GM20000 (cell line): ENCODE measurements around the gene KRT16.
"Not testable (repeated sequence)": the region's sequence is repeated elsewhere in the genome, so short reads cannot be mapped to it uniquely, and the experiment has no call there.

Source experiments
- DNase-seq: peaks from one replicate; pipeline ENCODE4 v3.0.0; 2012; ENCODE audit warnings: low spot score
- CTCF ChIP-seq: IDR thresholded peaks from 2 replicates; pipeline ENCODE4 v1.5.1; 2012; ENCODE audit warnings: mild to moderate bottlenecking, control low read depth; ENCODE audit errors: extremely low read depth, missing control alignments

The KRT16 gene

GRCh38 chr17:41627316-41628072, 14.9 kb upstream of the KRT16 start:
- no peak for TF ChIP-seq CTCF

GRCh38 chr17:41626914-41627295, 14.3 kb upstream of the KRT16 start:
- DNase-seq = not testable (repeated sequence)

More at GRCh38 chr17:41627316-41628072, 14.9 kb upstream of the KRT16 start:
- no peak for DNase-seq

GRCh38 chr17:41626028-41626913, 13.7 kb upstream of the KRT16 start:
- not testable (repeated sequence) for DNase-seq

- DNase-seq = no peak
- no peak for TF ChIP-seq CTCF
Measured at GRCh38 chr17:41625602-41626001, 13.0 kb upstream of the KRT16 start.

- TF ChIP-seq CTCF = no peak
- DNase-seq = no peak
Measured at GRCh38 chr17:41624208-41625101, 11.9 kb upstream of the KRT16 start, which contains the start of gene KRT17. KRT17 (minus strand) TSS chr17:41624575; CDS start chr17:41624509, 66 bp downstream.

GRCh38 chr17:41623184-41623861, 10.8 kb upstream of the KRT16 start:
- not testable (repeated sequence) for DNase-seq

- DNase-seq = not testable (repeated sequence)
Measured at GRCh38 chr17:41622340-41623183, 10.0 kb upstream of the KRT16 start.

- TF ChIP-seq CTCF = no peak
- no peak for DNase-seq
Measured at GRCh38 chr17:41621916-41622315, 9.3 kb upstream of the KRT16 start.

GRCh38 chr17:41621435-41621817, 8.9 kb upstream of the KRT16 start:
- DNase-seq = not testable (repeated sequence)
